ENCODE results near the gene COA4.

GRCh38 chr11:73914284-73914683 lies 37.6 kb upstream of the COA4 start:
- no peak for TF ChIP-seq CREB5 (CRISPR knock-in tag; IDR thresholded peaks at IDR 0.05; ENCODE audit: low read depth)
- TF ChIP-seq TSHZ2 (CRISPR knock-in tag; IDR thresholded peaks at IDR 0.05): no peak
- TF ChIP-seq RARB (CRISPR knock-in tag; IDR thresholded peaks at IDR 0.05): no peak
- TF ChIP-seq ZFP30 (CRISPR knock-in tag; IDR thresholded peaks at IDR 0.05): no peak
- no peak for TF ChIP-seq SNAI2 (CRISPR knock-in tag; IDR thresholded peaks at IDR 0.05)
- no peak for TF ChIP-seq PATZ1 (CRISPR knock-in tag; IDR thresholded peaks at IDR 0.05; ENCODE audit: borderline replicate concordance)
- TF ChIP-seq BACH2 (CRISPR knock-in tag; IDR thresholded peaks at IDR 0.05; ENCODE audit: borderline replicate concordance): no peak
- TF ChIP-seq ZNF565 (CRISPR knock-in tag; conservative IDR thresholded peaks at IDR 0.05; ENCODE audit: low read depth): no peak
- no peak for TF ChIP-seq ARNTL (CRISPR knock-in tag; IDR thresholded peaks at IDR 0.05; ENCODE audit: borderline replicate concordance, low read depth)
- TF ChIP-seq POU6F1 (CRISPR knock-in tag; IDR thresholded peaks at IDR 0.05; ENCODE audit: borderline replicate concordance, low read depth): no peak
- TF ChIP-seq ZFP3 (CRISPR knock-in tag; IDR thresholded peaks at IDR 0.05): no peak
- TF ChIP-seq PPARA (CRISPR knock-in tag; IDR thresholded peaks at IDR 0.05; ENCODE audit: borderline replicate concordance): no peak
- TF ChIP-seq GLIS3 (CRISPR knock-in tag; IDR thresholded peaks at IDR 0.05): no peak
- TF ChIP-seq CSDC2 (CRISPR knock-in tag; IDR thresholded peaks at IDR 0.05): no peak

Measured in SK-N-SH treated with all-trans-retinoic acid at 6 μM for 48 hours (cell line).